Mesendoderm (in vitro differentiated cells): ENCODE results near the gene EDA.

Experiments used
- DNase-seq: peaks from one replicate; pipeline ENCODE4 v3.0.0; 2013
- H2AK5ac ChIP-seq: 2 replicates; pipeline ENCODE4 v1.6.1; 2013; ENCODE audit warnings: low read length, inconsistent platforms
- H2BK120ac ChIP-seq: 2 replicates; pipeline ENCODE4 v1.6.1; 2013; ENCODE audit warnings: low read depth, mild to moderate bottlenecking, low read length, moderate library complexity, mixed read lengths
- H2BK15ac ChIP-seq: replicated peaks from 2 replicates; pipeline ENCODE4 v1.6.1; 2013; ENCODE audit warnings: low read depth, mild to moderate bottlenecking, moderate library complexity
- H2BK5ac ChIP-seq: 2 replicates; pipeline ENCODE4 v1.6.1; 2013; ENCODE audit warnings: low read length, inconsistent platforms
- H3K18ac ChIP-seq: 2 replicates; pipeline ENCODE4 v1.6.1; 2013; ENCODE audit warnings: mild to moderate bottlenecking, low read length, mixed read lengths
- H3K23ac ChIP-seq: one replicate; pipeline ENCODE4 v1.6.1; 2013; ENCODE audit warnings: low read length
- H3K27ac ChIP-seq: 2 replicates; pipeline ENCODE4 v1.5.1; 2013; ENCODE audit warnings: low read depth, mild to moderate bottlenecking, inconsistent platforms, low read length, moderate library complexity
- H3K27me3 ChIP-seq: 2 replicates; pipeline ENCODE4 v1.6.1; 2013; ENCODE audit warnings: low read length, control low read depth, mild to moderate bottlenecking, inconsistent platforms; ENCODE audit not compliant: insufficient read depth, poor library complexity
- H3K36me3 ChIP-seq: 2 replicates; pipeline ENCODE4 v1.6.1; 2013; ENCODE audit warnings: low read length, inconsistent platforms; ENCODE audit not compliant: control insufficient read depth, insufficient read depth
- H3K4ac ChIP-seq: one replicate; pipeline ENCODE4 v1.6.1; 2013; ENCODE audit warnings: low read depth, mild to moderate bottlenecking, low read length, moderate library complexity
- H3K4me1 ChIP-seq: 2 replicates; pipeline ENCODE4 v1.6.1; 2013; ENCODE audit warnings: low read depth, low read length, inconsistent platforms; ENCODE audit not compliant: control insufficient read depth
- H3K4me2 ChIP-seq: 2 replicates; pipeline ENCODE4 v1.6.1; 2013; ENCODE audit warnings: low read length
- H3K4me3 ChIP-seq: 2 replicates; pipeline ENCODE4 v1.5.1; 2013; ENCODE audit warnings: mild to moderate bottlenecking, low read length
- H3K56ac ChIP-seq: one replicate; pipeline ENCODE4 v1.6.1; 2013; ENCODE audit warnings: low read length
- H3K79me1 ChIP-seq: 2 replicates; pipeline ENCODE4 v1.6.1; 2013; ENCODE audit warnings: low read length, inconsistent platforms
- H3K79me2 ChIP-seq: 2 replicates; pipeline ENCODE4 v1.6.1; 2013; ENCODE audit warnings: mild to moderate bottlenecking, low read length; ENCODE audit not compliant: control insufficient read depth, insufficient read depth
- H3K9ac ChIP-seq: 2 replicates; pipeline ENCODE4 v1.6.1; 2013; ENCODE audit warnings: low read length, inconsistent platforms
- H4K5ac ChIP-seq: one replicate; pipeline ENCODE4 v1.6.1; 2013; ENCODE audit warnings: low read length
- H4K8ac ChIP-seq: one replicate; pipeline ENCODE4 v1.6.1; 2013; ENCODE audit warnings: low read depth, mild to moderate bottlenecking, control low read depth, low read length, moderate library complexity
- WGBS: extraction: QIAGEN DNeasy Blood & Tissue Kit; methylation state at CpG from one replicate; pipeline ENCODE4 v1.1.7; 2013; ENCODE audit warnings: low lambda C conversion rate, missing lambda C conversion rate; ENCODE audit not compliant: insufficient coverage; ENCODE audit errors: extremely low coverage; 5-methylcytosine and 5-hydroxymethylcytosine counted together

EDA gene

DNA sequence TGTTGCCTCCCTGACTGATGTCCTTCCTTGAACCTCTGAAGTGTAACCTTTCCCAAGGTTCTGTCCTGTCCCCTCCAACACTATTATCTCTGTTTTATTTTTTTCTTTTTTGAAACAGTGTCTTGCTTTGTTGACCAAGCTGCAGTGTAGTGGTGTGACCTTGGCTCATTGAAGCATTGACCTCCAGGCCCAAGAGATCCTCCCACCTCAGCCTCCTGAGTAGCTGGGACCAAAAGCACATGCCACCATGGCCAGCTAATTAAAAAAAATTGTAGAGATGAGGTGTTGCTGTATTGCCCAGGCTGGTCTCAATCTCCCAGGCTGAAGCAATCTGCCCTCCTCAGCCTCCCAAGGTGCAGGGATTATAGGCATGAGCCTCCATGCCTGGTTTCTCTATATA is 59.0 kb downstream of the EDA start:
- H2BK5ac ChIP-seq, result no peak overlapping the region
- H4K5ac ChIP-seq, result no peak overlapping the region
- no peak overlapping the region for H3K9ac ChIP-seq
- no peak overlapping the region for H3K27ac ChIP-seq
- no peak overlapping the region for H3K4me3 ChIP-seq
- H4K8ac ChIP-seq, result no peak overlapping the region
- no peaks in the 10 kb centered on the region for H3K79me2 ChIP-seq
- H3K56ac ChIP-seq, result no peak overlapping the region
- H3K36me3 ChIP-seq, result no peaks in the 10 kb centered on the region
- H3K79me1 ChIP-seq, result no peaks in the 10 kb centered on the region
- H3K4me2 ChIP-seq, result no peak overlapping the region
- no peak overlapping the region for H2BK15ac ChIP-seq
- H3K23ac ChIP-seq, result no peak overlapping the region
- no peak overlapping the region for H3K18ac ChIP-seq
- H2AK5ac ChIP-seq, result no peak overlapping the region
- no peak overlapping the region for H2BK120ac ChIP-seq
- H3K4ac ChIP-seq, result no peak overlapping the region
- no peak for DNase-seq
- H3K4me1 ChIP-seq, result no peaks in the 10 kb centered on the region
- H3K27me3 ChIP-seq, result no peaks in the 10 kb centered on the region

DNA sequence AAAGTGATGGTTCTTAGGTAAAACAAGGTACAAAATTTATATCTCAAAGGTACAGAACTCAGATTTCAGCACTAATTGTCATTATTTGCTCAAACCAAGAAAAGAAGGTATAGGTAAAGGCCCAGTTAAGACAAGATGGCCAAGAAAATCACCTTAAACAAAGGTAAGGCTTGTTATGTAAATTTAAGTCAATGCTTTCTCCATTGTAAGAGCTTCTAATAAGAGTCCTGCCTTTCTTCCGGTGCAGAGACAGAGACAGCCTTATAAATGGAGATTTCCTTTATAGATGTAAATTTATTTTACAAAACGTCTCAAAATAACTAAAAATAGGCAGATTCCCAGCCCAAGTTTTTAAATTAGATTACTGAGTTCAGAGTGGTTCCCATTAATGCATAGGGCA is 89.9 kb downstream of the EDA start:
- Histone ChIP-seq H3K36me3 (no peaks in the 10 kb centered on the region), H4K8ac (no peak overlapping the region)
- WGBS, result no CpG with 5 or more reads among the region's 2 CpGs

DNA sequence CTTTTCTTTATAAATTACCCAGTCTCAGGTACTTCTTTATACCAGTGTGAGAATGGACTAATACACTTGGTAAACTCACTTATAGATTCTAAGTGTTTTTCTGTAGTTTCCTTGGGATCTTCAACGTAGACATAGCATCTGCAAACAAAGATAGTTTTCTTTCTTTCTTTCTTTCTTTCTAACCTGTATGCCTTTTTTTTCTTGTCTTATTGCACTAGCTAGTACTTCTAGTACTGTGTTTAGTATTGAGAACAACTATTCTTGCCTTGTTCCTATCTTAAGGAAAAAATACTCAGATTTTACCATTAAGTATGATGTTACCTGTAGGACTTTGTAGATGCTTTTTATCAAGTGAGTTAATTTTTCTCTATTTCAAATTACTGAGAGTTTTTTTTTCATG is 102.2 kb downstream of the EDA start:
- Histone ChIP-seq H2BK15ac (no peak overlapping the region), H3K56ac (no peak overlapping the region), H2BK5ac (no peak overlapping the region), H2AK5ac (no peak overlapping the region), H3K23ac (no peak overlapping the region), H3K36me3 (no peaks in the 10 kb centered on the region), H3K4me3 (no peak overlapping the region), H3K4ac (no peak overlapping the region), H3K4me1 (no peaks in the 10 kb centered on the region), H3K79me1 (no peaks in the 10 kb centered on the region), H3K27me3 (no peaks in the 10 kb centered on the region), H3K79me2 (no peaks in the 10 kb centered on the region), H2BK120ac (no peak overlapping the region), H4K5ac (no peak overlapping the region), H3K27ac (no peak overlapping the region), H3K18ac (no peak overlapping the region), H3K9ac (no peak overlapping the region), H4K8ac (no peak overlapping the region), H3K4me2 (no peak overlapping the region)
- no CpG with 5 or more reads among the region's 1 CpG for WGBS
- DNase-seq, result no peak

More for the DNA sequence above, 89.9 kb downstream of the EDA start:
- Histone ChIP-seq H2BK5ac (no peak overlapping the region), H3K4ac (no peak overlapping the region), H3K27ac (no peak overlapping the region), H4K5ac (no peak overlapping the region), H3K4me2 (no peak overlapping the region), H3K4me3 (no peak overlapping the region), H3K56ac (no peak overlapping the region), H3K18ac (no peak overlapping the region), H3K79me2 (no peaks in the 10 kb centered on the region), H3K79me1 (no peaks in the 10 kb centered on the region), H3K23ac (no peak overlapping the region), H2AK5ac (no peak overlapping the region), H2BK120ac (no peak overlapping the region), H3K9ac (no peak overlapping the region), H2BK15ac (no peak overlapping the region), H3K4me1 (no peaks in the 10 kb centered on the region), H3K27me3 (no peaks in the 10 kb centered on the region)
- DNase-seq, result no peak

DNA sequence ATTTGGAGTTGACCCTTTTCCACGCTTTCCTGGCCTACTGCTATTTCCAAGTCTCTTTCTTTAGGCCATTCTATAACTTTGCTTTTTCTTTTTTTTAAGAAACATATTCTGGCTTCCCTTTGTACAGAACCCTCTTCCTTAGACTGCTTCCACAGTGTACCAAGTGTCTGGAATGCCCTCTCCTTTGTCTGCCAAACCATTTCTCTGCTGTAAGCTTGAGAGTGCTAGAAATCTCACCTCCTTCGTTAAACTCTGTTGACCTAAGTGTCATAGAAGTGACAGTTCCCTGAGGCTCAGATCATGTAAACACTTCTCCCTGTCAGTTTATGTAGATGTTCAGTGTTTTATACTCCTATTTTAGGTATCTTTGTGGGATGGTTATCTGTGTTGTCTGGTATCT is 108.4 kb downstream of the EDA start:
- Histone ChIP-seq H4K5ac (no peak overlapping the region), H3K79me1 (no peaks in the 10 kb centered on the region), H3K27ac (no peak overlapping the region), H2AK5ac (no peak overlapping the region), H2BK120ac (no peak overlapping the region), H3K56ac (no peak overlapping the region), H3K36me3 (no peaks in the 10 kb centered on the region), H2BK15ac (no peak overlapping the region), H3K4me1 (no peaks in the 10 kb centered on the region), H2BK5ac (no peak overlapping the region), H3K4me3 (no peak overlapping the region), H3K4ac (no peak overlapping the region), H4K8ac (no peak overlapping the region), H3K4me2 (no peak overlapping the region), H3K79me2 (no peaks in the 10 kb centered on the region), H3K23ac (no peak overlapping the region), H3K27me3 (no peaks in the 10 kb centered on the region), H3K9ac (no peak overlapping the region), H3K18ac (no peak overlapping the region)
- no peak for DNase-seq
- WGBS, result no CpG with 5 or more reads among the region's 2 CpGs

DNA sequence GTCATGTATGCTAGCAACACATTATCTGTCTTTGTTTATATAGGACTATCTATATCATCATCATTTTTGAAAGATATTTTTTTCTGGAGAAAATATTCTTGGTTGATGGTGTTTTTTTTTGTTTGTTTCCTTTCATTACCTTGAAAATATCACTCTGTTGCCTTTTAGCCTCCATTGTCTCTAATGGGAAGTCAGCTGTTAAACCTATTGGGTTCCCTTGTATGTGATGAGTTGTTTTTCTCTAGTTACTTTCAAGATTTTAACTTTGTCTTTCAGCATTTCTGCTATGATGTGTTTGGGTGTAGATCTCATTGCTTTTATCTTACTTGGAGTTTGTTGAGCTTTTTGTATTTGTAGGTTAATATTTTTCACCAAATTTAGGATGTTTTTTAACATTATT is 124.4 kb downstream of the EDA start:
- Histone ChIP-seq H3K36me3 (no peaks in the 10 kb centered on the region), H2BK5ac (no peak overlapping the region), H3K79me1 (no peaks in the 10 kb centered on the region), H3K4me1 (no peaks in the 10 kb centered on the region), H2BK15ac (no peak overlapping the region), H3K56ac (no peak overlapping the region), H3K9ac (no peak overlapping the region), H3K4ac (no peak overlapping the region), H3K79me2 (no peaks in the 10 kb centered on the region), H2BK120ac (no peak overlapping the region), H3K18ac (no peak overlapping the region), H3K27me3 (no peaks in the 10 kb centered on the region), H3K4me2 (no peak overlapping the region), H3K23ac (no peak overlapping the region), H3K27ac (no peak overlapping the region), H4K5ac (no peak overlapping the region), H2AK5ac (no peak overlapping the region), H3K4me3 (no peak overlapping the region), H4K8ac (no peak overlapping the region)
- DNase-seq, result peak; percentile 1

DNA sequence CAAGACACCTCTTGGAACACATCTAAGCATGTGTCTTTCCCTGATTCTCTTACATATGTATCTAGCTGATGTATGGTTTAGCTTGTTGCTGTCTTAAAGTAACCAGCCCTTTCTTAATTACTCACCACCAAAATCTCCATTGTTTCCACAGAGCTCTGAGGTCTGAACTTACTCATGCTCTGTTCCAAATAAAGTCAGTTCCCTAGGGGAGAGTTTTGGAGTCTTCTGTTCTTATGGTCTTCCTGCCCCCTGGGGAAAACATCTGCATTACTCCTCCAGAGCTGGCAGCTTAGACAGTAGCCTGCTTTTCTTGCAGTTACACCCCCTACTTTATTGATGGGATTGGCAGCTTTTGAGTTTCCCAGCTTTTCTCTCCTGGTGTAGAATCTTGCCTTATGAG is 125.8 kb downstream of the EDA start:
- H4K5ac ChIP-seq, result no peak overlapping the region
- no peak overlapping the region for H2BK120ac ChIP-seq
- H2BK5ac ChIP-seq, result no peak overlapping the region
- no peaks in the 10 kb centered on the region for H3K36me3 ChIP-seq
- H4K8ac ChIP-seq, result no peak overlapping the region
- no peak overlapping the region for H3K56ac ChIP-seq
- no peak overlapping the region for H2AK5ac ChIP-seq
- no peaks in the 10 kb centered on the region for H3K27me3 ChIP-seq
- H3K4ac ChIP-seq, result no peak overlapping the region
- no peak for DNase-seq
- no peak overlapping the region for H3K18ac ChIP-seq
- no peak overlapping the region for H3K4me2 ChIP-seq
- H3K79me2 ChIP-seq, result no peaks in the 10 kb centered on the region
- H3K4me3 ChIP-seq, result no peak overlapping the region
- H3K9ac ChIP-seq, result no peak overlapping the region
- no peak overlapping the region for H3K23ac ChIP-seq
- no peak overlapping the region for H2BK15ac ChIP-seq
- H3K27ac ChIP-seq, result no peak overlapping the region
- no peaks in the 10 kb centered on the region for H3K79me1 ChIP-seq
- no peaks in the 10 kb centered on the region for H3K4me1 ChIP-seq
